H9 (cell line): Measurements from ENCODE around the gene PGBD1. TPM values are rescaled to one million over a fixed set of nuclear protein-coding genes. Genes with fewer than 3 reads are reported as not detected.

ENCODE experiments used
- DNase-seq: peaks from one replicate; pipeline ENCODE4 v3.0.0-alpha.2; 2017
- H2AFZ ChIP-seq: one replicate; pipeline ENCODE4 v1.6.1; 2013; ENCODE audit warnings: mild to moderate bottlenecking, low read length, control low read depth, moderate library complexity
- H2AK5ac ChIP-seq: 2 replicates; pipeline ENCODE4 v1.6.1; 2013; ENCODE audit warnings: low read length, control low read depth, mixed read lengths; ENCODE audit not compliant: insufficient read length
- H2BK120ac ChIP-seq: one replicate; pipeline ENCODE4 v1.6.1; 2013; ENCODE audit warnings: low read depth, mild to moderate bottlenecking, low read length, control low read depth, inconsistent platforms; ENCODE audit not compliant: poor library complexity, severe bottlenecking
- H2BK12ac ChIP-seq: 2 replicates; pipeline ENCODE4 v1.6.1; 2013; ENCODE audit warnings: low read length, control low read depth, mixed read lengths, low read depth; ENCODE audit not compliant: insufficient read length
- H2BK15ac ChIP-seq: 2 replicates; pipeline ENCODE4 v1.6.1; 2013; ENCODE audit warnings: low read depth, low read length, control low read depth
- H2BK20ac ChIP-seq: one replicate; pipeline ENCODE4 v1.6.1; 2013; ENCODE audit warnings: low read depth, mild to moderate bottlenecking, low read length, control low read depth, inconsistent platforms; ENCODE audit not compliant: poor library complexity, severe bottlenecking
- H2BK5ac ChIP-seq: 2 replicates; pipeline ENCODE4 v1.6.1; 2013; ENCODE audit warnings: low read length, control low read depth, mixed read lengths; ENCODE audit not compliant: insufficient read length
- H3K14ac ChIP-seq: 2 replicates; pipeline ENCODE4 v1.6.1; 2013; ENCODE audit warnings: low read length, control low read depth; ENCODE audit not compliant: insufficient read depth
- H3K18ac ChIP-seq: 2 replicates; pipeline ENCODE4 v1.6.1; 2013; ENCODE audit warnings: low read depth, mild to moderate bottlenecking, mixed read lengths, low read length, control low read depth; ENCODE audit not compliant: insufficient read length
- H3K23ac ChIP-seq: 2 replicates; pipeline ENCODE4 v1.6.1; 2013; ENCODE audit warnings: low read length, control low read depth, mixed read lengths, low read depth; ENCODE audit not compliant: insufficient read length
- H3K23me2 ChIP-seq: 2 replicates; pipeline ENCODE4 v1.6.1; 2013; ENCODE audit warnings: low read depth, mild to moderate bottlenecking, mixed read lengths, low read length, control low read depth; ENCODE audit not compliant: insufficient read length, poor library complexity, severe bottlenecking
- H3K27ac ChIP-seq: 2 replicates; pipeline ENCODE4 v1.5.1; 2013; ENCODE audit warnings: low read length, control low read depth, mixed read lengths, low read depth; ENCODE audit not compliant: insufficient read length
- H3K27me3 ChIP-seq: 2 replicates; pipeline ENCODE4 v1.6.1; 2013; ENCODE audit warnings: low read length, control low read depth, inconsistent platforms; ENCODE audit not compliant: insufficient read depth
- H3K4ac ChIP-seq: 2 replicates; pipeline ENCODE4 v1.6.1; 2013; ENCODE audit warnings: low read depth, mild to moderate bottlenecking, control low read depth, inconsistent platforms, low read length, moderate library complexity
- H3K4me1 ChIP-seq: 2 replicates; pipeline ENCODE4 v1.6.1; 2013; ENCODE audit warnings: low read length, control low read depth, inconsistent platforms; ENCODE audit not compliant: insufficient read depth
- H3K4me2 ChIP-seq: 2 replicates; pipeline ENCODE4 v1.6.1; 2013; ENCODE audit warnings: low read length, control low read depth, mixed read lengths; ENCODE audit not compliant: insufficient read length, insufficient read depth
- H3K56ac ChIP-seq: 2 replicates; pipeline ENCODE4 v1.6.1; 2013; ENCODE audit warnings: low read depth, mild to moderate bottlenecking, mixed read lengths, low read length, control low read depth; ENCODE audit not compliant: insufficient read length
- H3K79me1 ChIP-seq: 2 replicates; pipeline ENCODE4 v1.6.1; 2013; ENCODE audit warnings: low read depth, mild to moderate bottlenecking, moderate library complexity, low read length, control low read depth, inconsistent platforms; ENCODE audit not compliant: insufficient read depth, poor library complexity, severe bottlenecking
- H3K79me2 ChIP-seq: 2 replicates; pipeline ENCODE4 v1.6.1; 2013; ENCODE audit warnings: low read length, control low read depth, inconsistent platforms; ENCODE audit not compliant: insufficient read depth
- H3K9ac ChIP-seq: 2 replicates; pipeline ENCODE4 v1.6.1; 2013; ENCODE audit warnings: low read length, control low read depth, mixed read lengths; ENCODE audit not compliant: insufficient read length; ENCODE audit errors: extremely low read depth
- H3K9me3 ChIP-seq: one replicate; pipeline ENCODE4 v1.6.1; 2013; ENCODE audit warnings: low read depth, low read length, inconsistent platforms; ENCODE audit not compliant: control insufficient read depth
- H3T11ph ChIP-seq: one replicate; pipeline ENCODE4 v1.6.1; 2013; ENCODE audit warnings: mild to moderate bottlenecking, low read length, control low read depth, inconsistent platforms
- H4K20me1 ChIP-seq: one replicate; pipeline ENCODE4 v1.6.1; 2013; ENCODE audit not compliant: control insufficient read depth, insufficient read length, insufficient read depth
- H4K5ac ChIP-seq: 2 replicates; pipeline ENCODE4 v1.6.1; 2013; ENCODE audit warnings: low read depth, mild to moderate bottlenecking, mixed read lengths, low read length, control low read depth; ENCODE audit not compliant: insufficient read length
- H4K8ac ChIP-seq: replicated peaks from 2 replicates; pipeline ENCODE4 v1.6.1; 2013; ENCODE audit warnings: low read length, control low read depth, mixed read lengths, low read depth; ENCODE audit not compliant: insufficient read length
- H4K91ac ChIP-seq: 2 replicates; pipeline ENCODE4 v1.6.1; 2013; ENCODE audit warnings: low read depth, mild to moderate bottlenecking, moderate library complexity, mixed read lengths, low read length, control low read depth; ENCODE audit not compliant: insufficient read length
- H3K27ac Mint-ChIP-seq, 3 experiments: 2 replicates in 2 of 3; 3 replicates in 1 of 3; pipeline ENCODE4 v1.8.0; 2020 to 2021; ENCODE audit warnings: mixed read lengths in 3 of 3, mild to moderate bottlenecking in 1 of 3, moderate library complexity in 1 of 3
- H3K27me3 Mint-ChIP-seq: 2 replicates; pipeline ENCODE4 v1.8.0; 2021; ENCODE audit warnings: low read depth, mild to moderate bottlenecking, moderate library complexity, mixed read lengths
- H3K36me3 Mint-ChIP-seq, 3 experiments: 2 replicates in 2 of 3; 3 replicates in 1 of 3; pipeline ENCODE4 v1.8.0; 2020 to 2021; ENCODE audit warnings: low read depth in 3 of 3, mixed read lengths in 3 of 3; ENCODE audit not compliant: insufficient read depth in 1 of 3
- H3K4me1 Mint-ChIP-seq, 2 experiments: 2 replicates each; pipeline ENCODE4 v1.8.0; 2020; ENCODE audit warnings: mixed read lengths in 2 of 2
- H3K4me3 Mint-ChIP-seq, 2 experiments: 2 replicates in 1 of 2; 3 replicates in 1 of 2; pipeline ENCODE4 v1.8.0; 2020 to 2021; ENCODE audit warnings: mild to moderate bottlenecking in 2 of 2, mixed read lengths in 2 of 2, moderate library complexity in 1 of 2
- H3K9me3 Mint-ChIP-seq, 2 experiments: 2 replicates in 1 of 2; 3 replicates in 1 of 2; pipeline ENCODE4 v1.8.0; 2020; ENCODE audit warnings: mild to moderate bottlenecking in 2 of 2, mixed read lengths in 2 of 2, moderate library complexity in 1 of 2
- WGBS: extraction: QIAGEN DNeasy Blood & Tissue Kit; methylation state at CpG from one replicate; pipeline ENCODE4 v1.1.7; 2013; ENCODE audit warnings: missing lambda C conversion rate, low lambda C conversion rate, mixed read lengths; ENCODE audit not compliant: insufficient read length; ENCODE audit errors: extremely low coverage; 5-methylcytosine and 5-hydroxymethylcytosine counted together
- total RNA-seq: library from RNA; stranded (reverse); gene quantifications from 2 replicates; pipeline ENCODE4 v1.2.1, GENCODE V29; 2021
- TF ChIP-seq, protein P1 (sequence below): fragments of 200-600 bp; sonication (generic); conservative IDR thresholded peaks from 3 replicates; pipeline ENCODE4 v1.8.0; 2021; ENCODE audit warnings: antibody characterized with exemption, mild to moderate bottlenecking

PGBD1 gene
- total RNA-seq, 1 experiment from 2014 or later = 10.1 TPM

GRCh38 chr6:28277746-28278145 is 3.6 kb upstream of the PGBD1 start:
- Histone ChIP-seq H3K27ac (no peak overlapping the region), H3K79me2 (no peaks in the 10 kb centered on the region), H3K18ac (no peak overlapping the region), H4K8ac (no peak overlapping the region), H2BK12ac (no peak overlapping the region), H3K79me1 (no peaks in the 10 kb centered on the region), H3K56ac (no peak overlapping the region), H3K4me2 (no peak overlapping the region), H3K23me2 (peaks cover 4% of the 10 kb centered on the region), H4K5ac (no peak overlapping the region), H2AFZ (no peak overlapping the region), H3T11ph (no peak overlapping the region), H3K9me3 (no peaks in the 10 kb centered on the region), H4K20me1 (no peaks in the 10 kb centered on the region), H3K23ac (no peak overlapping the region), H2BK15ac (no peak overlapping the region), H3K27me3 (no peaks in the 10 kb centered on the region), H3K4me1 (no peaks in the 10 kb centered on the region), H3K9ac (no peak overlapping the region), H2BK120ac (no peak overlapping the region), H4K91ac (no peak overlapping the region), H2BK20ac (no peak overlapping the region), H3K14ac (no peak overlapping the region), H2BK5ac (no peak overlapping the region), H3K4ac (no peak overlapping the region), H2AK5ac (no peak overlapping the region)
- no peak for DNase-seq
- Mint-ChIP-seq H3K36me3 (peaks cover 10 to 32% (median 32%) of the 10 kb centered on the region in 3 experiments; a peak in 6 of 7 replicates), H3K4me3 (no peak overlapping the region), H3K4me1 (peaks cover 9% of the 10 kb centered on the region in 2 experiments), H3K27ac (no peak overlapping the region), H3K9me3 (no peaks in the 10 kb centered on the region), H3K27me3 (peaks cover 1% of the 10 kb centered on the region; the same call in 1 of the 2 replicates)
- TF ChIP-seq, protein P1, sequence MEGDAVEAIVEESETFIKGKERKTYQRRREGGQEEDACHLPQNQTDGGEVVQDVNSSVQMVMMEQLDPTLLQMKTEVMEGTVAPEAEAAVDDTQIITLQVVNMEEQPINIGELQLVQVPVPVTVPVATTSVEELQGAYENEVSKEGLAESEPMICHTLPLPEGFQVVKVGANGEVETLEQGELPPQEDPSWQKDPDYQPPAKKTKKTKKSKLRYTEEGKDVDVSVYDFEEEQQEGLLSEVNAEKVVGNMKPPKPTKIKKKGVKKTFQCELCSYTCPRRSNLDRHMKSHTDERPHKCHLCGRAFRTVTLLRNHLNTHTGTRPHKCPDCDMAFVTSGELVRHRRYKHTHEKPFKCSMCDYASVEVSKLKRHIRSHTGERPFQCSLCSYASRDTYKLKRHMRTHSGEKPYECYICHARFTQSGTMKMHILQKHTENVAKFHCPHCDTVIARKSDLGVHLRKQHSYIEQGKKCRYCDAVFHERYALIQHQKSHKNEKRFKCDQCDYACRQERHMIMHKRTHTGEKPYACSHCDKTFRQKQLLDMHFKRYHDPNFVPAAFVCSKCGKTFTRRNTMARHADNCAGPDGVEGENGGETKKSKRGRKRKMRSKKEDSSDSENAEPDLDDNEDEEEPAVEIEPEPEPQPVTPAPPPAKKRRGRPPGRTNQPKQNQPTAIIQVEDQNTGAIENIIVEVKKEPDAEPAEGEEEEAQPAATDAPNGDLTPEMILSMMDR = no peak
- no CpG with 5 or more reads among the region's 3 CpGs for WGBS
